Lower leg skin (tissue), 4 donors: Measurements from ENCODE around the gene CACNA1H. TPM values are rescaled to one million over a fixed set of nuclear protein-coding genes. Genes with fewer than 3 reads are reported as not detected.

Experiments used
- DNase-seq, 2 donors: peaks; one replicate each; pipeline ENCODE4 v3.0.0-alpha.2; 2019; ENCODE audit warnings: low spot score in 2 of 2
- H3K4me3 ChIP-seq: fragments of 200-600 bp; sonication (generic); 2 replicates; pipeline ENCODE4 v1.5.1; 2017; ENCODE audit warnings: mild to moderate bottlenecking, low read depth; ENCODE audit not compliant: poor library complexity, severe bottlenecking
- POLR2A ChIP-seq, 2 donors: fragments of 450-650 bp; IDR thresholded peaks; one replicate each; pipeline ENCODE4 v1.6.1; 2016 to 2017; ENCODE audit warnings: antibody characterized with exemption in 2 of 2, mild to moderate bottlenecking in 1 of 2, moderate library complexity in 1 of 2
- WGBS, 2 donors: methylation state at CpG; one replicate each; pipeline ENCODE4 v1.1.5; 2018; 5-methylcytosine and 5-hydroxymethylcytosine counted together
- intact Hi-C: fragments of 100-400 bp; cut with DNase I; formaldehyde crosslinking; loops from one replicate; pipeline ENCODE4 v1.15.0; 2023; ENCODE audit warnings: low total_unique reads
- total RNA-seq, 4 donors: library from RNA; depleted of rRNA; stranded (reverse); fragments of >200 nt; gene quantifications; one replicate each; pipeline ENCODE4 v1.1.0, GENCODE V29; 2016
- TF ChIP-seq, protein P1 (sequence below), 3 donors: fragments of 450-650 bp; IDR thresholded peaks; one replicate each; pipeline ENCODE4 v1.5.1; 2016; ENCODE audit warnings: antibody characterized with exemption in 3 of 3, mild to moderate bottlenecking in 3 of 3, moderate library complexity in 2 of 3

Gene CACNA1H
- total RNA-seq, 4 donors from 2014 or later = 29.3 to 151 (median 72.1) TPM

DNA sequence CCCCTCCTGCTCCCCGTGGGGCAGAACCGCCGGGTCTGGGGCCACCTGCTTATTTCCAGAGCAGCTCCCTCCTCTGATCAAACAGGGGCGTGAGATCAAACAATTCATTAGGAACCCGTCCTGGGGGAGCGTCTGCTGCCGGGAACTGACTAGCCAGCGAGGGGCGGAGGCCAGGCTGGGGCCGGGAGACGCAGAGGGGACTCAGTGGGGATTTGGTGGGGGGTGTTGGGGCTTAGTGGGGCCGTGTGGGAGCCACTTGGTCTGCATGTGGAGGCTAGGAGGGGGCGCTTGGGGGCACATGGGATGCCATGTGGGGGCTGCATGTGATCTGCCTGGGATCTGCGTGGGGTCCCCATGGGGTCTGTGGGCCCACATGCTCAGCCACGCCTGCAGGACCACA lies 20.5 kb upstream of the CACNA1H start:
- TF ChIP-seq POLR2A (IDR thresholded peaks at IDR 0.05) = no peak
- TF ChIP-seq, protein P1, sequence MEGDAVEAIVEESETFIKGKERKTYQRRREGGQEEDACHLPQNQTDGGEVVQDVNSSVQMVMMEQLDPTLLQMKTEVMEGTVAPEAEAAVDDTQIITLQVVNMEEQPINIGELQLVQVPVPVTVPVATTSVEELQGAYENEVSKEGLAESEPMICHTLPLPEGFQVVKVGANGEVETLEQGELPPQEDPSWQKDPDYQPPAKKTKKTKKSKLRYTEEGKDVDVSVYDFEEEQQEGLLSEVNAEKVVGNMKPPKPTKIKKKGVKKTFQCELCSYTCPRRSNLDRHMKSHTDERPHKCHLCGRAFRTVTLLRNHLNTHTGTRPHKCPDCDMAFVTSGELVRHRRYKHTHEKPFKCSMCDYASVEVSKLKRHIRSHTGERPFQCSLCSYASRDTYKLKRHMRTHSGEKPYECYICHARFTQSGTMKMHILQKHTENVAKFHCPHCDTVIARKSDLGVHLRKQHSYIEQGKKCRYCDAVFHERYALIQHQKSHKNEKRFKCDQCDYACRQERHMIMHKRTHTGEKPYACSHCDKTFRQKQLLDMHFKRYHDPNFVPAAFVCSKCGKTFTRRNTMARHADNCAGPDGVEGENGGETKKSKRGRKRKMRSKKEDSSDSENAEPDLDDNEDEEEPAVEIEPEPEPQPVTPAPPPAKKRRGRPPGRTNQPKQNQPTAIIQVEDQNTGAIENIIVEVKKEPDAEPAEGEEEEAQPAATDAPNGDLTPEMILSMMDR (IDR thresholded peaks at IDR 0.05) = no peak
- no peak for DNase-seq
- intact Hi-C loops = no loop called here
- 28 to 43% methylated on average over 12 to 14 of the region's 15 CpGs for WGBS, 2 donors
- no peak overlapping the region for H3K4me3 ChIP-seq

DNA sequence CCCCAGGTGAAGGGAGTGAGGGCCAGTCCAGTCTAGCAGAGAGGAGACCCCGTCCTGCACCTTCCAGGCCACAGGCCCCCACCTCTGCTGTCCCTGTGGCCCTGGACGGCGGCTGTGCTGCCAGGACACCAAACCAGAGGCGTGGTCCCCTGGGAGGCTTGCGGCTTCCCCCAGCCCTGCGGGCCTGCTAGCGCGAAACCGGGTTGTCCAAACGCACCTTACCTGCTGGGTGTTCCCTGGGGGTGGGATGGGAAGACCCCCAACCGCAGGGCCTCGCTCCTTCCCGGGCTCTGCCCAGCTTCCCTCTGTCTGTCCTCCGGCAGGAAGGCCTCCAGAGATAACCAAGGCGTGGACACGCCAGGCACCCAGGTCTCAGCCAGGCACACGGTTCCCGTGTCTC lies 19.6 kb upstream of the CACNA1H start:
- 76 to 83% methylated on average over 9 to 14 of the region's 18 CpGs for WGBS, 2 donors
- no peak overlapping the region for H3K4me3 ChIP-seq
- DNase-seq = no peak
- TF ChIP-seq POLR2A (IDR thresholded peaks at IDR 0.05) = no peak
- TF ChIP-seq, protein P1 (IDR thresholded peaks at IDR 0.05) = no peak
- intact Hi-C loops = no loop called here

DNA sequence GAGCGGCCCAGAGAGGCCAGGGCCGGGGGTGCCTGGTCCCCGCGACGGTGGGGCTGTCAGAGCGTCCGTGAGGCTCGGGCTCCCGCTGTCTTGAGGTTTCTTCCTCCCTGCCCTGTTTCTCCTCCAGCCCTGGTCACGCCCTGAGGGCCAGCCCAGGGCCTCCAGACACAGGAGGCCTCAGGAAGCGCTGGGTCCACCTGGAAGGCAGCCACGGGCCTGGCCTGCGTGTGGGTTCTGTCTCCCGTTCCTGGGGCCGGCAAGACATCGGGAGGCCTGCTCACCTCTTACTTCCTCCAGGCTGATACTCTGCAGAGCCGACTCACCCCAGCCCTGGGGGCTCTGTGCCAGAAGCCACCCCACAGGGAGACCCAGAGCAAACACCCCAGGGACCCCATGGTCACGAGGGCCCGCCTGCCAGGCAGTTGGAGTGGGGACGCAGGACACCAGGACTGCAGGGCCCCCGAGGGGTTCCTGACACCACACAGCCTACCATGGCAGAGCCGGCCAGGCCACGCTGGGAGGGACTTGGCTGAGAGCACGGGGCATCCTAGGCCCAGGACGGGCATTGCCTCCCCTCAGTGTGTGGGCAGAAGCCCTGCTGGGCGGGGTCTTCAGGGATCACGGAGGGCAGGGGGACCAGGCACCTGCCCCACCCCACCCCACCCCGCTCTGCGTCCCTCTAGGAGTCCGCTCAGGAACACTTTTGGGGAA lies 18.9 kb upstream of the CACNA1H start:
- no peak overlapping the region for H3K4me3 ChIP-seq
- intact Hi-C loops = no loop called here
- 65 to 66% methylated on average over 7 to 21 of the region's 30 CpGs for WGBS, 2 donors
- TF ChIP-seq, protein P1 (IDR thresholded peaks at IDR 0.05) = no peak
- TF ChIP-seq POLR2A (IDR thresholded peaks at IDR 0.05) = no peak
- DNase-seq = no peak

DNA sequence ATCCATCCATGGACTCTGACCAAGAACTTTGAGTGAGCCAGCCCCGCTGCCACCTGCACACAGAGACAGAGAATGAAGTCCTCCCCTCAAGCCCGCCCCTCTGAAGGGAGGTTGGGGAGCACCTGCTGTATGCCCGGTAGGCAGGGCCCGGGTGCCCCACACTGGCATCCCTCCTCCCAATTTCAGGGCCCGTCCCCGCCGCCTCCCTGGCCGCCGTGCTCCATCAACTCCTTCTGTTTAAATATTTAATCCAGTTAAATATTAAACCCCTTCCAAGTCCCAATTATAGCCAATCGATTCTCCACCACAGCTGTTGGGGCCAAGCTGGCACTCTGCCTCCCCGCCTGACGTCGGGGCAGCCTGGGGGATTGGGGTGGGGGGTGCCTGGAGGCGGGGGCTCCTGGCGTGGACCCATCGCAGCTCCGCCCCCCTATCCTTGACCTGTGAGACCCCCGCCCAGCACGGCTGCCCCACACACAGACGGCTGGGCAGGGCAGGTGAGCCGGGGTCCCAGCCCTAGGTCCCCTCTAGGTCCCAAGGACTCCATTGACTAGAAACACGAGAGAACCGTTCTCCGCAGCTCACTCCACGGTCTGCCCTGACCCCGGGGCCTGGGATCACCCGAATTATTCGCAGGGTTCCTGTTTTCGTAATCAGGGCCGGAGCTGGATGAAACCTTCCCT lies 18.0 kb upstream of the CACNA1H start:
- DNase-seq = no peak
- H3K4me3 ChIP-seq = no peak overlapping the region
- intact Hi-C loops = no loop called here
- TF ChIP-seq, protein P1 (IDR thresholded peaks at IDR 0.05) = no peak
- no peak for TF ChIP-seq POLR2A (IDR thresholded peaks at IDR 0.05)
- 76 to 79% methylated on average over 28 to 30 of the region's 30 CpGs for WGBS, 2 donors

DNA sequence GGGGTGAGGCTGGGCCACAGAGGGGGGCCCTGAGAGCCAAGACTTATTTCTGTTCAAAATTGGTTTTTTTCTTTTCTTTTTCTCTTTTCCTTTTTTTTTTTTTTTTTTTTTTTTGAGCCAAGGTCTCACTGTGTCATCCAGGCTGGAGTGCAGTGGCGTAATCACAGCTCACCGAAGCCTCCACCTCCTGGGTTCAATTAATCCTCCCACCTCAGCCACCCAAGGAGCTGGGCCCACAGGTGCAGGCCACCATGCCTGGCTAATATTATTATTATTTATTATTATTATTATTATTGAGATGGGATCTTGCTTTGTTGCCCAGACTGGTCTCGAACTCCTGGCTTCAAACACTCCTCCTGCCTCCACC lies 17.5 kb upstream of the CACNA1H start:
- no peak for TF ChIP-seq POLR2A (IDR thresholded peaks at IDR 0.05)
- TF ChIP-seq, protein P1 (IDR thresholded peaks at IDR 0.05) = no peak
- intact Hi-C loops = no loop called here
- no peak for DNase-seq
- WGBS, 2 donors = 83 to 92% methylated on average over 3 of the region's 3 CpGs
- H3K4me3 ChIP-seq = no peak overlapping the region
